ENCODE data around the gene PCDHA7.
A peak's percentile ranks its signal among the peaks of the same experiment; 100 is the strongest.

DNA sequence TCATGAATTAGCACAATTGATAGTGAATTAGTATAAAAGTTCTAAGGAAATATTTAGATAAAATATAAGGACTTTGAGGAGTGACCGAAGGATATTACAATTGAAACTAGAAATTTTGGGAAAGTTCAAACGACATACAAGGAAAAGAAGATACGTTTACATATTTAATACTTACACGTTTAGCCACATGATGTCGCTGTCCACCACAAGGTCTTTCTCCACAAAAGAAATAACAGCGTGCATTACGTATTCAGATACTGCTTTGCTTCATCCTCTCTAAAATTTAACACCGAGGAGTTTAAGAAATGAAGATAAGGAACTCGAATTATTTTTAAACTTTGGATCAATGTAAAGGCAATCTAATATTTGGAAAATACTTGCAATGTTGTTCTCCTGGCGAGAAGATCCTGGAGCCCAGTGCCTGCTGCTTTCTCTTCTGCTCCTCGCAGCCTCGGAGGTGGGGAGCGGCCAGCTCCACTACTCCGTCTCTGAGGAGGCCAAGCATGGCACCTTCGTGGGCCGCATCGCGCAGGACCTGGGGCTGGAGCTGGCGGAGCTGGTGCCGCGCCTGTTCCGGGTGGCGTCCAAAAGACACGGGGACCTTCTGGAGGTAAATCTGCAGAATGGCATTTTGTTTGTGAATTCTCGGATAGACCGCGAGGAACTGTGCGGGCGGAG is 33.1 kb upstream of the PCDHA7 start, which contains the start of gene PCDHA3:
- TF ChIP-seq POLR2A (IDR thresholded peaks at IDR 0.05; ENCODE audit: low read depth) (no peak), POLR2AphosphoS5 (IDR thresholded peaks at IDR 0.05) (no peak), EP300 (IDR thresholded peaks at IDR 0.05) (no peak)
- TF ChIP-seq, protein P1, sequence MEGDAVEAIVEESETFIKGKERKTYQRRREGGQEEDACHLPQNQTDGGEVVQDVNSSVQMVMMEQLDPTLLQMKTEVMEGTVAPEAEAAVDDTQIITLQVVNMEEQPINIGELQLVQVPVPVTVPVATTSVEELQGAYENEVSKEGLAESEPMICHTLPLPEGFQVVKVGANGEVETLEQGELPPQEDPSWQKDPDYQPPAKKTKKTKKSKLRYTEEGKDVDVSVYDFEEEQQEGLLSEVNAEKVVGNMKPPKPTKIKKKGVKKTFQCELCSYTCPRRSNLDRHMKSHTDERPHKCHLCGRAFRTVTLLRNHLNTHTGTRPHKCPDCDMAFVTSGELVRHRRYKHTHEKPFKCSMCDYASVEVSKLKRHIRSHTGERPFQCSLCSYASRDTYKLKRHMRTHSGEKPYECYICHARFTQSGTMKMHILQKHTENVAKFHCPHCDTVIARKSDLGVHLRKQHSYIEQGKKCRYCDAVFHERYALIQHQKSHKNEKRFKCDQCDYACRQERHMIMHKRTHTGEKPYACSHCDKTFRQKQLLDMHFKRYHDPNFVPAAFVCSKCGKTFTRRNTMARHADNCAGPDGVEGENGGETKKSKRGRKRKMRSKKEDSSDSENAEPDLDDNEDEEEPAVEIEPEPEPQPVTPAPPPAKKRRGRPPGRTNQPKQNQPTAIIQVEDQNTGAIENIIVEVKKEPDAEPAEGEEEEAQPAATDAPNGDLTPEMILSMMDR (IDR thresholded peaks at IDR 0.05): peak; percentile 20 to 30 (median 27)

All from esophagus muscularis mucosa (tissue), 4 donors.